ENCODE results near the gene CDK19. TPM values are rescaled to one million over a fixed set of nuclear protein-coding genes. Genes with fewer than 3 reads are reported as not detected.
A peak's percentile ranks its signal among the peaks of the same experiment; 100 is the strongest.

Gene CDK19
- total and polyA plus RNA-seq, 2 of the 13 experiments (the other 11 are each of a cell fraction or from before 2014, with no cell fraction given), result 13.4 to 27.0 TPM

- TF ChIP-seq FOXP1 (IDR thresholded peaks at IDR 0.05), result no peak
- TF ChIP-seq FOXP1 (CRISPR knock-in tag; IDR thresholded peaks at IDR 0.05), result peak; percentile 43
- no peak for TF ChIP-seq IKZF1 (IDR thresholded peaks at IDR 0.05)
- TF ChIP-seq ZNF746 (CRISPR knock-in tag; IDR thresholded peaks at IDR 0.05), result no peak
- TF ChIP-seq ZNF770 (CRISPR knock-in tag; IDR thresholded peaks at IDR 0.05), result no peak
- TF ChIP-seq ZNF251 (CRISPR knock-in tag; IDR thresholded peaks at IDR 0.05), result no peak
- peak; percentile 19; the same call in 1 of the 2 replicates for TF ChIP-seq SIX1 (CRISPR knock-in tag; IDR thresholded peaks at IDR 0.05; ENCODE audit: borderline replicate concordance)
- no peak for TF ChIP-seq CENPT (CRISPR knock-in tag; IDR thresholded peaks at IDR 0.05; ENCODE audit: low read depth)
- TF ChIP-seq TSC22D2 (CRISPR knock-in tag; IDR thresholded peaks at IDR 0.05; ENCODE audit: borderline replicate concordance), result no peak
- TF ChIP-seq ZNF549 (CRISPR knock-in tag; IDR thresholded peaks at IDR 0.05), result no peak
- no peak for TF ChIP-seq ZNF777 (CRISPR knock-in tag; IDR thresholded peaks at IDR 0.05)
- TF ChIP-seq ZNF800 (CRISPR knock-in tag; IDR thresholded peaks at IDR 0.05), result no peak
- TF ChIP-seq ZNF33B (CRISPR knock-in tag; IDR thresholded peaks at IDR 0.05), result no peak
- no peak for TF ChIP-seq SSRP1 (CRISPR knock-in tag; IDR thresholded peaks at IDR 0.05)
- TF ChIP-seq ATF7-NPFF (CRISPR knock-in tag; IDR thresholded peaks at IDR 0.05; ENCODE audit: low read depth), result no peak
- peak; percentile 65 for TF ChIP-seq TEAD3 (CRISPR knock-in tag; optimal IDR thresholded peaks at IDR 0.05; ENCODE audit: borderline replicate concordance)
- TF ChIP-seq ZC3H13 (CRISPR knock-in tag; IDR thresholded peaks at IDR 0.05), result no peak
- TF ChIP-seq CBX1 (IDR thresholded peaks at IDR 0.05; ENCODE audit: low read depth), result peak; percentile 76
- TF ChIP-seq, protein P1, sequence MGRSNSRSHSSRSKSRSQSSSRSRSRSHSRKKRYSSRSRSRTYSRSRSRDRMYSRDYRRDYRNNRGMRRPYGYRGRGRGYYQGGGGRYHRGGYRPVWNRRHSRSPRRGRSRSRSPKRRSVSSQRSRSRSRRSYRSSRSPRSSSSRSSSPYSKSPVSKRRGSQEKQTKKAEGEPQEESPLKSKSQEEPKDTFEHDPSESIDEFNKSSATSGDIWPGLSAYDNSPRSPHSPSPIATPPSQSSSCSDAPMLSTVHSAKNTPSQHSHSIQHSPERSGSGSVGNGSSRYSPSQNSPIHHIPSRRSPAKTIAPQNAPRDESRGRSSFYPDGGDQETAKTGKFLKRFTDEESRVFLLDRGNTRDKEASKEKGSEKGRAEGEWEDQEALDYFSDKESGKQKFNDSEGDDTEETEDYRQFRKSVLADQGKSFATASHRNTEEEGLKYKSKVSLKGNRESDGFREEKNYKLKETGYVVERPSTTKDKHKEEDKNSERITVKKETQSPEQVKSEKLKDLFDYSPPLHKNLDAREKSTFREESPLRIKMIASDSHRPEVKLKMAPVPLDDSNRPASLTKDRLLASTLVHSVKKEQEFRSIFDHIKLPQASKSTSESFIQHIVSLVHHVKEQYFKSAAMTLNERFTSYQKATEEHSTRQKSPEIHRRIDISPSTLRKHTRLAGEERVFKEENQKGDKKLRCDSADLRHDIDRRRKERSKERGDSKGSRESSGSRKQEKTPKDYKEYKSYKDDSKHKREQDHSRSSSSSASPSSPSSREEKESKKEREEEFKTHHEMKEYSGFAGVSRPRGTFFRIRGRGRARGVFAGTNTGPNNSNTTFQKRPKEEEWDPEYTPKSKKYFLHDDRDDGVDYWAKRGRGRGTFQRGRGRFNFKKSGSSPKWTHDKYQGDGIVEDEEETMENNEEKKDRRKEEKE (IDR thresholded peaks at IDR 0.05), result no peak
- TF ChIP-seq, protein P2, sequence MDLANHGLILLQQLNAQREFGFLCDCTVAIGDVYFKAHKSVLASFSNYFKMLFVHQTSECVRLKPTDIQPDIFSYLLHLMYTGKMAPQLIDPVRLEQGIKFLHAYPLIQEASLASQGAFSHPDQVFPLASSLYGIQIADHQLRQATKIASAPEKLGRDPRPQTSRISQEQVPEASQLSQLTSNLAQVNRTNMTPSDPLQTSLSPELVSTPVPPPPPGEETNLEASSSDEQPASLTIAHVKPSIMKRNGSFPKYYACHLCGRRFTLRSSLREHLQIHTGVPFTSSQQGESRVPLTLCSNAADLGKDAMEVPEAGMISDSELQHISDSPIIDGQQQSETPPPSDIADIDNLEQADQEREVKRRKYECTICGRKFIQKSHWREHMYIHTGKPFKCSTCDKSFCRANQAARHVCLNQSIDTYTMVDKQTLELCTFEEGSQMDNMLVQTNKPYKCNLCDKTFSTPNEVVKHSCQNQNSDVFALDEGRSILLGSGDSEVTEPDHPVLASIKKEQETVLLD (CRISPR knock-in tag; IDR thresholded peaks at IDR 0.05; ENCODE audit: low read depth), result no peak
Observed at GRCh38 chr6:110566346-110567125, 248.7 kb downstream of the CDK19 start (continued).

Measured in HepG2 (cell line).